IPS-20b (cell line): ENCODE measurements around the gene SLC6A13.

Source experiments
- H3K27ac ChIP-seq: one replicate; pipeline ENCODE4 v1.5.1; 2013; ENCODE audit warnings: low read length
- H3K27me3 ChIP-seq: 2 replicates; pipeline ENCODE4 v1.6.1; 2013; ENCODE audit warnings: mild to moderate bottlenecking, low read length, inconsistent platforms; ENCODE audit not compliant: insufficient read depth
- H3K36me3 ChIP-seq: 2 replicates; pipeline ENCODE4 v1.6.1; 2013; ENCODE audit warnings: low read depth, mild to moderate bottlenecking, inconsistent platforms, low read length, moderate library complexity; ENCODE audit not compliant: insufficient read depth
- H3K4me1 ChIP-seq: 2 replicates; pipeline ENCODE4 v1.6.1; 2013; ENCODE audit warnings: mild to moderate bottlenecking, control low read depth, inconsistent platforms, low read length, moderate library complexity; ENCODE audit not compliant: insufficient read depth
- H3K4me3 ChIP-seq: 2 replicates; pipeline ENCODE4 v1.5.1; 2013; ENCODE audit warnings: mild to moderate bottlenecking, low read length, inconsistent platforms
- H3K9ac ChIP-seq: 2 replicates; pipeline ENCODE4 v1.6.1; 2013; ENCODE audit warnings: low read depth, mild to moderate bottlenecking, inconsistent platforms, low read length, moderate library complexity
- H3K9me3 ChIP-seq: 2 replicates; pipeline ENCODE4 v1.6.1; 2013; ENCODE audit warnings: mild to moderate bottlenecking, low read depth, low read length, inconsistent platforms; ENCODE audit not compliant: insufficient read depth

The SLC6A13 gene

GRCh38 chr12:263574-263973 is 938 bp upstream of the SLC6A13 start:
- no peaks in the 10 kb centered on the region for H3K9me3 ChIP-seq
- H3K9ac ChIP-seq, result no peak overlapping the region
- no peak overlapping the region for H3K27ac ChIP-seq
- H3K4me1 ChIP-seq, result no peaks in the 10 kb centered on the region
- H3K27me3 ChIP-seq, result no peaks in the 10 kb centered on the region
- H3K4me3 ChIP-seq, result no peak overlapping the region
- no peaks in the 10 kb centered on the region for H3K36me3 ChIP-seq

GRCh38 chr12:262113-262512 is 523 bp downstream of the SLC6A13 start:
- H3K9ac ChIP-seq, result no peak overlapping the region
- H3K36me3 ChIP-seq, result no peaks in the 10 kb centered on the region
- no peaks in the 10 kb centered on the region for H3K27me3 ChIP-seq
- no peak overlapping the region for H3K27ac ChIP-seq
- no peaks in the 10 kb centered on the region for H3K9me3 ChIP-seq
- H3K4me1 ChIP-seq, result no peaks in the 10 kb centered on the region
- H3K4me3 ChIP-seq, result no peak overlapping the region

- Histone ChIP-seq H3K9ac (no peak overlapping the region), H3K36me3 (no peaks in the 10 kb centered on the region), H3K27ac (no peak overlapping the region), H3K4me1 (no peaks in the 10 kb centered on the region), H3K27me3 (no peaks in the 10 kb centered on the region), H3K9me3 (no peaks in the 10 kb centered on the region), H3K4me3 (no peak overlapping the region)
Measured at GRCh38 chr12:257521-258321, 4.9 kb downstream of the SLC6A13 start.

GRCh38 chr12:256958-257357 is 5.7 kb downstream of the SLC6A13 start:
- Histone ChIP-seq H3K27ac (no peak overlapping the region), H3K36me3 (no peaks in the 10 kb centered on the region), H3K4me3 (no peak overlapping the region), H3K27me3 (no peaks in the 10 kb centered on the region), H3K4me1 (no peaks in the 10 kb centered on the region), H3K9me3 (no peaks in the 10 kb centered on the region), H3K9ac (no peak overlapping the region)

GRCh38 chr12:256225-256624 is 6.4 kb downstream of the SLC6A13 start:
- Histone ChIP-seq H3K4me1 (no peaks in the 10 kb centered on the region), H3K36me3 (no peaks in the 10 kb centered on the region), H3K9ac (no peak overlapping the region), H3K27ac (no peak overlapping the region), H3K4me3 (no peak overlapping the region), H3K9me3 (no peaks in the 10 kb centered on the region), H3K27me3 (no peaks in the 10 kb centered on the region)

GRCh38 chr12:254912-255311 is 7.7 kb downstream of the SLC6A13 start:
- H3K27me3 ChIP-seq, result no peaks in the 10 kb centered on the region
- H3K27ac ChIP-seq, result no peak overlapping the region
- no peaks in the 10 kb centered on the region for H3K9me3 ChIP-seq
- no peaks in the 10 kb centered on the region for H3K4me1 ChIP-seq
- no peak overlapping the region for H3K9ac ChIP-seq
- H3K36me3 ChIP-seq, result no peaks in the 10 kb centered on the region
- H3K4me3 ChIP-seq, result no peak overlapping the region

GRCh38 chr12:254039-254438 is 8.6 kb downstream of the SLC6A13 start:
- Histone ChIP-seq H3K27me3 (no peaks in the 10 kb centered on the region), H3K9me3 (no peaks in the 10 kb centered on the region), H3K4me3 (no peak overlapping the region), H3K4me1 (no peaks in the 10 kb centered on the region), H3K9ac (no peak overlapping the region), H3K27ac (no peak overlapping the region), H3K36me3 (no peaks in the 10 kb centered on the region)

GRCh38 chr12:253116-253831 is 9.4 kb downstream of the SLC6A13 start:
- Histone ChIP-seq H3K9ac (no peak overlapping the region), H3K9me3 (peaks cover 2% of the 10 kb centered on the region; the same call in 1 of the 2 replicates), H3K4me1 (no peaks in the 10 kb centered on the region), H3K36me3 (no peaks in the 10 kb centered on the region), H3K4me3 (no peak overlapping the region), H3K27ac (no peak overlapping the region), H3K27me3 (no peaks in the 10 kb centered on the region)

GRCh38 chr12:252636-253035 is 10.0 kb downstream of the SLC6A13 start:
- Histone ChIP-seq H3K27me3 (no peaks in the 10 kb centered on the region), H3K27ac (no peak overlapping the region), H3K4me3 (no peak overlapping the region), H3K9ac (no peak overlapping the region), H3K9me3 (peaks cover 9% of the 10 kb centered on the region), H3K36me3 (no peaks in the 10 kb centered on the region), H3K4me1 (no peaks in the 10 kb centered on the region)

GRCh38 chr12:247271-247670 is 15.4 kb downstream of the SLC6A13 start:
- H3K27ac ChIP-seq, result no peak overlapping the region
- H3K9ac ChIP-seq, result no peak overlapping the region
- no peaks in the 10 kb centered on the region for H3K36me3 ChIP-seq
- no peaks in the 10 kb centered on the region; the same call in 1 of the 2 replicates for H3K27me3 ChIP-seq
- H3K4me1 ChIP-seq, result no peaks in the 10 kb centered on the region
- peaks cover 20% of the 10 kb centered on the region for H3K9me3 ChIP-seq
- H3K4me3 ChIP-seq, result no peak overlapping the region

GRCh38 chr12:243381-243780 is 19.3 kb downstream of the SLC6A13 start:
- no peak overlapping the region for H3K4me3 ChIP-seq
- H3K27me3 ChIP-seq, result no peaks in the 10 kb centered on the region; the same call in 1 of the 2 replicates
- no peak overlapping the region for H3K27ac ChIP-seq
- no peaks in the 10 kb centered on the region for H3K36me3 ChIP-seq
- peaks cover 19% of the 10 kb centered on the region for H3K9me3 ChIP-seq
- H3K4me1 ChIP-seq, result no peaks in the 10 kb centered on the region
- no peak overlapping the region for H3K9ac ChIP-seq

- peaks cover 14% of the 10 kb centered on the region for H3K9me3 ChIP-seq
- H3K9ac ChIP-seq, result no peak overlapping the region
- no peaks in the 10 kb centered on the region for H3K36me3 ChIP-seq
- no peak overlapping the region for H3K4me3 ChIP-seq
- no peak overlapping the region for H3K27ac ChIP-seq
- H3K27me3 ChIP-seq, result no peaks in the 10 kb centered on the region; the same call in 1 of the 2 replicates
- no peaks in the 10 kb centered on the region for H3K4me1 ChIP-seq
Measured at GRCh38 chr12:242496-242895, 20.1 kb downstream of the SLC6A13 start.
